ENCODE measurements around the gene CABP2. TPM values are rescaled to one million over a fixed set of nuclear protein-coding genes. Genes with fewer than 3 reads are reported as not detected.

Gene CABP2
- total and polyA plus RNA-seq, 2 donors from 2014 or later = not detected

DNA sequence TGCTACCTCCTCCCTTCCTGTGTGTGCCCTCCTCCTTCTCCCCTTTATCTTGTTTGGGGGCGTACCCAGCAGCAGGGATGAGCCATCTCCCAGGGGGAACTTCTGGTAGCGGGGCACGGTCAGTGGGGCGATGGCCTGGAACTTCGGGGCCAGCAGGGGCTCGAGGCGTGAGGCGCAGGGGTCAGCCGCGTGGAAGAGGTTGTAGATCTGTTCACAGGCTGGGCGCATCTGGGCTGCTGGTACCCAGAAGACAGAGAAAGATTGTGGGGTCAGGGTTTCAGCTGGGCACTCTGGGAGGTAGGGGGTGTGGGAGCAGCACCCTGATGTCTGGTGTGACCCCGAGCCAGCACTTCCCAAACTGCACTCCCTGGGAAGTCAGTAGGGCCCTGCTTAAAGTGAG lies 27.1 kb downstream of the CABP2 start:
- DNase-seq (no peak), FAIRE-seq (no peak)
- Histone ChIP-seq H3K9ac (ENCODE audit: low read length in 3 of 3) (no peak overlapping the region), H3K27me3 (ENCODE audit: control insufficient read depth, insufficient read depth, low read length) (no peaks in the 10 kb centered on the region), H3K36me3 (ENCODE audit: control insufficient read depth in 2 of 3, insufficient read depth in 3 of 3, low read length in 3 of 3) (peaks cover 0 to 9% (median 6%) of the 10 kb centered on the region in 3 donors), H3K4me3 (ENCODE audit: low read length in 3 of 3) (no peak overlapping the region), H3K9me3 (ENCODE audit: control insufficient read depth in 2 of 3, insufficient read depth in 1 of 3, low read length in 3 of 3) (no peaks in the 10 kb centered on the region), H3K27ac (ENCODE audit: low read depth in 2 of 2, low read length in 2 of 2) (no peak overlapping the region), H3K4me1 (ENCODE audit: control insufficient read depth in 2 of 3, insufficient read depth in 2 of 3, low read depth in 1 of 3, low read length in 3 of 3) (no peaks in the 10 kb centered on the region)
- no peak for TF ChIP-seq CTCF (IDR thresholded peaks at IDR 0.05; ENCODE audit: borderline replicate concordance, extremely low read depth, insufficient read depth)
- intact Hi-C loops (cut with DNase I) = no loop called here

GRCh38 chr11:67495234-67496005 lies 27.8 kb downstream of the CABP2 start:
- no peak for TF ChIP-seq CTCF (IDR thresholded peaks at IDR 0.05; ENCODE audit: borderline replicate concordance, extremely low read depth, insufficient read depth)
- intact Hi-C loops (cut with DNase I) = no loop called here
- FAIRE-seq = no peak
- Histone ChIP-seq H3K27ac (ENCODE audit: low read depth in 2 of 2, low read length in 2 of 2) (no peak overlapping the region), H3K9ac (ENCODE audit: low read length in 3 of 3) (no peak overlapping the region), H3K36me3 (ENCODE audit: control insufficient read depth in 2 of 3, insufficient read depth in 3 of 3, low read length in 3 of 3) (peaks cover 0 to 10% (median 6%) of the 10 kb centered on the region in 3 donors), H3K4me3 (ENCODE audit: low read length in 3 of 3) (no peak overlapping the region), H3K4me1 (ENCODE audit: control insufficient read depth in 2 of 3, insufficient read depth in 2 of 3, low read depth in 1 of 3, low read length in 3 of 3) (no peaks in the 10 kb centered on the region), H3K9me3 (ENCODE audit: control insufficient read depth in 2 of 3, insufficient read depth in 1 of 3, low read length in 3 of 3) (no peaks in the 10 kb centered on the region), H3K27me3 (ENCODE audit: control insufficient read depth, insufficient read depth, low read length) (no peaks in the 10 kb centered on the region)
- DNase-seq = no peak

DNA sequence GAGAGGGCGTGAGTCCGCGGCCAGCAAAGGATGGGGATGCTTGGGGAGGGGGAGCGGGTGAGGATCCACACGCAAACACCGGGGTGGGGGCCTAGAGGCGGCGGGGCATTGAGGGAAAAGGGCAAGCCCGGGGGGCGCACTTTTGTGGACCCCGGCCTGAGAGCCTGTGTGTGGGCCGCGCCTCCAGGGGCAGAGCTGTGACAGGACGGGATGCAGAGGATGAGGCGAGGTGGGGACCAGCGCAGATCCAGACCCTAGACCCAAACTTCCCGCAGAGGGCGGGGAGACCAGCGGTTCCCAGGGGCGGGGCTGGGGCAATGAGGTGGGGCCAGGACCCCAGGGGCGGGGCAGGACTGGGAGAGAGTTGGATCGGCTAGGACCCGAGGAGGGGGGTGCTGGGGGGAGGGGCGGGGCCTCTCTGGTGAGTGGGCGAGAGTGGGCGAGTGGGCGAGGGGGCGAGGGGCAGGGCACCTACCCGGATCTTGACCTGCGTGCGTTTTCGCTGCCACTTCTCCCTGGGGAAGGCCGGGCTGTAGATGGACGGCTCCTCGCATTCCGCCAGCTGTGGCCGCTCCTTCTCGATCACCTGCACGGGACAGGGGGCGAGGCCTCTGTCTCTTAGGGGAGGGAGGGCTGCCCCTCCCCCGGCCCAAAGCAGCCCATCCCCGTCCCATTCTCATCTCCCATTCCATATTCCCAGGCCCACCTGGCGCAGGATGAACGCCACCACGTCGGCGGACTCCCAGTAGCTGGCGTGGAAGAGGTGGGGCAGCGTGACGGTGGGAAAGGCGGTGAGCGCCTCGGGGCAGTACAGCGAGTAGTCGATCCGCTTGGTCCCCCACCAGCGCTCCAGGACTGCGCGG lies 28.6 kb downstream of the CABP2 start:
- peak in 1 of 5 donors; percentile 70 for DNase-seq
- H3K4me3 ChIP-seq (ENCODE audit: low read length in 3 of 3) = no peak overlapping the region
- H3K9ac ChIP-seq (ENCODE audit: low read length in 3 of 3) = no peak overlapping the region
- TF ChIP-seq CTCF (IDR thresholded peaks at IDR 0.05; ENCODE audit: borderline replicate concordance, extremely low read depth, insufficient read depth) = no peak
- no peak for FAIRE-seq
- no peaks in the 10 kb centered on the region for H3K27me3 ChIP-seq (ENCODE audit: control insufficient read depth, insufficient read depth, low read length)
- no peak overlapping the region for H3K27ac ChIP-seq (ENCODE audit: low read depth in 2 of 2, low read length in 2 of 2)
- H3K36me3 ChIP-seq (ENCODE audit: control insufficient read depth in 2 of 3, insufficient read depth in 3 of 3, low read length in 3 of 3) = peaks cover 0 to 13% (median 5%) of the 10 kb centered on the region in 3 donors
- intact Hi-C loops (cut with DNase I) = no loop called here
- H3K4me1 ChIP-seq (ENCODE audit: control insufficient read depth in 2 of 3, insufficient read depth in 2 of 3, low read depth in 1 of 3, low read length in 3 of 3) = no peaks in the 10 kb centered on the region
- no peaks in the 10 kb centered on the region for H3K9me3 ChIP-seq (ENCODE audit: control insufficient read depth in 2 of 3, insufficient read depth in 1 of 3, low read length in 3 of 3)

Data from kidney (tissue), 14 donors.